ENCODE measurements around the gene CCDC141. TPM values are rescaled to one million over a fixed set of nuclear protein-coding genes. Genes with fewer than 3 reads are reported as not detected.

CCDC141 gene
- total RNA-seq, 2 donors from 2014 or later: 0.42 to 1.0 TPM

DNA sequence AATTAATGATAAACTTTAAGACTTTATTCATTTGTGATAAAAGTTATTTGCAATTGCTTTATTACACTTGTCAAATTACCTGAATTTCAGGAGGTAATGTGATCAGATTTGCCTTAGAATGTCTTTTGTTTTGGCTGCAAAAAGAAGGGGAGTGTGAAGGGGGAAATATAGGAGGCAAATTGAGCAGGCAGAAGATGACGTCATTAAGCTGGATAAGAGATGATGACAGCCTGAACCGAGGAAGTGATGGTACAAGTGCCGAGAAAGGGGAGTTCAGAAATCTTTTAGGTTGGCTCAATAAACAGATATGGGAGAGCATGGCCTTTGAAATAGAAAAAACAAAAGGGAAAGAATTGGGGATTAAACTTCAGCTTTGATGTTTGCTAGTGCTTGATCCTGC lies 169.7 kb downstream of the CCDC141 start:
- no peak overlapping the region for H3K9ac ChIP-seq (ENCODE audit: low read depth in 2 of 2, low read length in 2 of 2)
- H3K4me3 ChIP-seq: no peak overlapping the region
- no peak overlapping the region for H3K27ac ChIP-seq
- no peak for TF ChIP-seq CTCF (IDR thresholded peaks at IDR 0.05)
- no peak for DNase-seq
- no peaks in the 10 kb centered on the region for H3K9me3 ChIP-seq
- intact Hi-C loops (cut with DNase I): no loop called here
- H3K4me1 ChIP-seq: no peaks in the 10 kb centered on the region
- H3K27me3 ChIP-seq: no peaks in the 10 kb centered on the region
- no peaks in the 10 kb centered on the region for H3K36me3 ChIP-seq

DNA sequence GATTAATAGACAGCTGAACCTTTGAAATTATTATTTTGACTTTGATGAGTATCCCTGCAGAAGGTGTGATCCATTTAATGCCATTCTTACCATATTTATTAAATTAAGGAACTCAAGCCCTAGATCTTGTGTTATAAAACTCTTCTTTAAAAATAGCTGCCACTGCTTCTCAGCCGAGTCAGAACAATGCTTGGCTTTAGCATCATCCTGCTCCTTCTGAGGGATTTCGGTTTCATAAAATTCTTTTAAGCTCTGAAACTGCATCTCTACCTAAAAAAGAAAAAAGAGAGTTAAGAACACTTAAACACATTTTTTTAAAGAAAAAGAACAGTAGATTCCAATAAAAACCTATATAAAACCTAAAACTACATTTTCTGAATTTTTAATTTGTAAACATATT lies 172.1 kb downstream of the CCDC141 start:
- Histone ChIP-seq H3K27me3 (no peaks in the 10 kb centered on the region), H3K9ac (ENCODE audit: low read depth in 2 of 2, low read length in 2 of 2) (no peak overlapping the region), H3K27ac (no peak overlapping the region), H3K36me3 (no peaks in the 10 kb centered on the region), H3K4me1 (no peaks in the 10 kb centered on the region), H3K9me3 (no peaks in the 10 kb centered on the region), H3K4me3 (no peak overlapping the region)
- TF ChIP-seq CTCF (IDR thresholded peaks at IDR 0.05): no peak
- intact Hi-C loops (cut with DNase I): no loop called here
- DNase-seq: no peak

DNA sequence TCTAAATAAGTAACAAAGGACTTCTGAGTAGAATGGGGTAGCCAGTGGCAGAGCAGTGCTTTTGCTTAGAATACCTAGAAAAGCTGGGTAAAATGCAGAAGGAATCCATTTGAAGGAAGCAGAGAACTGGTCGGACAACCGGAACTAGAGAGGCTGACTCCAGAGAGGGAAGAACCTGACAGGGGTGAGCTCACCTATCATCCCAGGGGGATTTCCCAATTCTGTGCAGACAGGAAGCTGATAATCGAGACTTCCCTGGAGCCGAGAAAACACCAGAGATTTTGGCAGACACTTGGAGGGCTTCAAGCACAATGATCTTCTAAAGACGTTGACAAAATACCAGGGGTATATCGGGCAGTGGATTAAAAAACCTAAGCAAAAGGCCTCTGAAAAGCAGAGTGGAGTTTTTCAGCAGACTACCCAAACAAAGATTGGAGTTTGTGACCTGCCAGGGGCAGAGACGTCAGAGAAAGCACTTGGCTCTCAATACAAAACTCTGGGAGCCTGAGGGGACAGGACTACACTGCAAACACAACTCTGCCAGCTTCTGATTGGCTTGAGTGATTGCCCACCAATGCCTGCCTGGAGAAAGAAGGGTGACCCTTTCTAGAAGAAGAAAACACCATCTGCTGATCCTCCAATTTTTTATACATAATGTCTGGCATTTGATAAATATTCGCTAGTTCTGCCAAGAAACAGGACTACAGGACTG lies 175.3 kb downstream of the CCDC141 start:
- Histone ChIP-seq H3K4me3 (no peak overlapping the region), H3K4me1 (no peaks in the 10 kb centered on the region), H3K9me3 (no peaks in the 10 kb centered on the region), H3K9ac (ENCODE audit: low read depth in 2 of 2, low read length in 2 of 2) (no peak overlapping the region), H3K27ac (no peak overlapping the region), H3K36me3 (no peaks in the 10 kb centered on the region), H3K27me3 (no peaks in the 10 kb centered on the region)
- no peak for TF ChIP-seq CTCF (IDR thresholded peaks at IDR 0.05)
- no peak for DNase-seq
- intact Hi-C loops (cut with DNase I): no loop called here

DNA sequence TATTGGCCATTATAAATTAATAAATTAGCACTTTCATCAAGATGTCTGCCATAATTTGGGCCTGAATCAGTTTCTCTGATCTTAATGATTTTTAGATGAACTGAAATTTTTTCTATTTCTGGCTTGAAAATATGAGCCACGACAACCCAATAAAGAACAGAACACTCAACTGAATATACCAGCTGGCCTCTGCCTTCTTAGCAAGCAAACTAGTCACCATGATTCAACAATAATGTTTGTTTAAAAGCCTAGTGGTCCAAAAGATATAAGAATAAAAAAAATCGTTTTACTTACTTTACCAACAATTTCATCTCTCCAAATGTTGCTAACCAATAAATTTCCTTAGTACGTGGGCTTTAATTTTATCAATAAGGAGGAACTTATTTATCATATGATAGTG lies 176.0 kb downstream of the CCDC141 start:
- Histone ChIP-seq H3K36me3 (no peaks in the 10 kb centered on the region), H3K4me3 (no peak overlapping the region), H3K9ac (ENCODE audit: low read depth in 2 of 2, low read length in 2 of 2) (no peak overlapping the region), H3K4me1 (no peaks in the 10 kb centered on the region), H3K27ac (no peak overlapping the region), H3K27me3 (no peaks in the 10 kb centered on the region), H3K9me3 (no peaks in the 10 kb centered on the region)
- intact Hi-C loops (cut with DNase I): no loop called here
- no peak for TF ChIP-seq CTCF (IDR thresholded peaks at IDR 0.05)
- DNase-seq: no peak

GRCh38 chr2:178871536-178871935 lies 178.4 kb downstream of the CCDC141 start:
- Histone ChIP-seq H3K4me3 (no peak overlapping the region), H3K4me1 (no peaks in the 10 kb centered on the region), H3K36me3 (no peaks in the 10 kb centered on the region), H3K27me3 (no peaks in the 10 kb centered on the region), H3K9me3 (no peaks in the 10 kb centered on the region), H3K9ac (ENCODE audit: low read depth in 2 of 2, low read length in 2 of 2) (no peak overlapping the region), H3K27ac (no peak overlapping the region)
- intact Hi-C loops (cut with DNase I): no loop called here
- no peak for TF ChIP-seq CTCF (IDR thresholded peaks at IDR 0.05)
- no peak for DNase-seq
